Upper lobe of left lung (tissue), 4 donors: ENCODE results near the gene MYLK.

Experiments
- CTCF ChIP-seq, 6 experiments: fragments of 450-650 bp in 4 of 6; fragments of 200-600 bp in 2 of 6; sonication (generic) in 2 of 6; IDR thresholded peaks; one replicate each; pipeline ENCODE4 v1.5.1; 2016 to 2019; ENCODE audit warnings: antibody characterized with exemption in 6 of 6
- EP300 ChIP-seq, 4 donors: sonication (generic); formaldehyde crosslinking; IDR thresholded peaks; one replicate each; pipeline ENCODE4 v1.5.1; 2017; ENCODE audit warnings: antibody characterized with exemption in 4 of 4, control low read depth in 2 of 4
- POLR2A ChIP-seq, 4 donors: fragments of 450-650 bp; IDR thresholded peaks; one replicate each; pipeline ENCODE4 v1.5.1; 2016 to 2017; ENCODE audit warnings: antibody characterized with exemption in 4 of 4, mild to moderate bottlenecking in 2 of 4
- POLR2AphosphoS5 ChIP-seq, 2 donors: sonication (generic); formaldehyde crosslinking; IDR thresholded peaks; one replicate each; pipeline ENCODE4 v1.5.1; 2017; ENCODE audit warnings: antibody characterized with exemption in 2 of 2

GRCh38 chr3:123610331-123610730 lies 273.8 kb downstream of the MYLK start:
- TF ChIP-seq CTCF (IDR thresholded peaks at IDR 0.05) = no peak
- TF ChIP-seq POLR2A (IDR thresholded peaks at IDR 0.05) = no peak
- no peak for TF ChIP-seq EP300 (IDR thresholded peaks at IDR 0.05)
- no peak for TF ChIP-seq POLR2AphosphoS5 (IDR thresholded peaks at IDR 0.05)
